ENCODE data around the gene CPED1.
"Not testable (repeated sequence)": the region's sequence is repeated elsewhere in the genome, so short reads cannot be mapped to it uniquely, and the experiment has no call there.

CPED1 gene

GRCh38 chr7:121034929-121035328, 46.4 kb downstream of the CPED1 start:
- Histone ChIP-seq H3K27me3 (ENCODE audit: control insufficient read depth in 1 of 2, insufficient read depth in 1 of 2, low read length in 2 of 2) (no peaks in the 10 kb centered on the region), H2AFZ (ENCODE audit: low read depth, low read length) (no peak overlapping the region), H3K79me1 (replicated peaks; ENCODE audit: low read length, poor library complexity, severe bottlenecking) (no peaks in the 10 kb centered on the region), H2BK120ac (ENCODE audit: low read depth, low read length) (no peak overlapping the region), H4K91ac (ENCODE audit: low read length) (no peak overlapping the region), H3K9me3 (ENCODE audit: control insufficient read depth, low read length) (no peaks in the 10 kb centered on the region), H2BK12ac (ENCODE audit: low read length in 2 of 2) (no peak overlapping the region), H2BK5ac (ENCODE audit: low read depth, low read length, poor library complexity, severe bottlenecking) (no peak overlapping the region), H3K9ac (ENCODE audit: low read length) (no peak overlapping the region), H3K36me3 (ENCODE audit: control insufficient read depth in 1 of 2, insufficient read depth in 2 of 2, low read depth in 1 of 2, low read length in 2 of 2) (no peaks in the 10 kb centered on the region), H3K27ac (ENCODE audit: low read length, poor library complexity, severe bottlenecking) (no peak overlapping the region), H2BK15ac (ENCODE audit: low read depth, poor library complexity, severe bottlenecking) (no peak overlapping the region), H3K4me3 (ENCODE audit: insufficient read depth in 1 of 2, low read depth in 1 of 2, low read length in 2 of 2) (no peak overlapping the region), H4K8ac (ENCODE audit: low read length) (no peak overlapping the region), H3K4me2 (ENCODE audit: low read length, poor library complexity, severe bottlenecking) (no peak overlapping the region), H2AK5ac (ENCODE audit: low read length, severe bottlenecking) (no peak overlapping the region), H3K14ac (ENCODE audit: low read length in 2 of 2) (no peak overlapping the region), H3K18ac (ENCODE audit: low read depth in 1 of 2, low read length in 2 of 2) (no peak overlapping the region), H3K23ac (ENCODE audit: low read length in 2 of 2) (no peak overlapping the region), H3K4ac (ENCODE audit: low read depth in 1 of 2, low read length in 2 of 2) (no peak overlapping the region), H3K4me1 (ENCODE audit: control insufficient read depth, insufficient read depth, low read depth, low read length) (no peaks in the 10 kb centered on the region)
- DNase-seq: no peak

- not testable (repeated sequence) for H3K23ac ChIP-seq (ENCODE audit: low read length in 2 of 2); H2AK5ac ChIP-seq (ENCODE audit: low read length, severe bottlenecking); DNase-seq; H3K4me2 ChIP-seq (ENCODE audit: low read length, poor library complexity, severe bottlenecking); H3K9me3 ChIP-seq (ENCODE audit: control insufficient read depth, low read length); H2BK120ac ChIP-seq (ENCODE audit: low read depth, low read length); H3K4ac ChIP-seq (ENCODE audit: low read depth in 1 of 2, low read length in 2 of 2); H2BK5ac ChIP-seq (ENCODE audit: low read depth, low read length, poor library complexity, severe bottlenecking); H3K14ac ChIP-seq (ENCODE audit: low read length in 2 of 2); H3K27ac ChIP-seq (ENCODE audit: low read length, poor library complexity, severe bottlenecking); H3K79me1 ChIP-seq (replicated peaks; ENCODE audit: low read length, poor library complexity, severe bottlenecking); H3K27me3 ChIP-seq (ENCODE audit: control insufficient read depth in 1 of 2, insufficient read depth in 1 of 2, low read length in 2 of 2); H3K9ac ChIP-seq (ENCODE audit: low read length); H4K8ac ChIP-seq (ENCODE audit: low read length); H3K18ac ChIP-seq (ENCODE audit: low read depth in 1 of 2, low read length in 2 of 2); H4K91ac ChIP-seq (ENCODE audit: low read length); H2BK12ac ChIP-seq (ENCODE audit: low read length in 2 of 2); H3K36me3 ChIP-seq (ENCODE audit: control insufficient read depth in 1 of 2, insufficient read depth in 2 of 2, low read depth in 1 of 2, low read length in 2 of 2); H3K4me1 ChIP-seq (ENCODE audit: control insufficient read depth, insufficient read depth, low read depth, low read length); H3K4me3 ChIP-seq (ENCODE audit: insufficient read depth in 1 of 2, low read depth in 1 of 2, low read length in 2 of 2); H2AFZ ChIP-seq (ENCODE audit: low read depth, low read length); H2BK15ac ChIP-seq (ENCODE audit: low read depth, poor library complexity, severe bottlenecking)
These were observed 48.3 kb downstream of the CPED1 start for GRCh38 chr7:121036776-121037175.

GRCh38 chr7:121037329-121037728, 48.8 kb downstream of the CPED1 start:
- not testable (repeated sequence) for H3K9me3 ChIP-seq (ENCODE audit: control insufficient read depth, low read length); H2AK5ac ChIP-seq (ENCODE audit: low read length, severe bottlenecking); H3K9ac ChIP-seq (ENCODE audit: low read length); H3K4me3 ChIP-seq (ENCODE audit: insufficient read depth in 1 of 2, low read depth in 1 of 2, low read length in 2 of 2); H2BK5ac ChIP-seq (ENCODE audit: low read depth, low read length, poor library complexity, severe bottlenecking); H2BK120ac ChIP-seq (ENCODE audit: low read depth, low read length); H2BK15ac ChIP-seq (ENCODE audit: low read depth, poor library complexity, severe bottlenecking); DNase-seq; H3K4ac ChIP-seq (ENCODE audit: low read depth in 1 of 2, low read length in 2 of 2); H3K79me1 ChIP-seq (replicated peaks; ENCODE audit: low read length, poor library complexity, severe bottlenecking); H2AFZ ChIP-seq (ENCODE audit: low read depth, low read length); H2BK12ac ChIP-seq (ENCODE audit: low read length in 2 of 2); H3K4me2 ChIP-seq (ENCODE audit: low read length, poor library complexity, severe bottlenecking); H3K36me3 ChIP-seq (ENCODE audit: control insufficient read depth in 1 of 2, insufficient read depth in 2 of 2, low read depth in 1 of 2, low read length in 2 of 2); H3K27me3 ChIP-seq (ENCODE audit: control insufficient read depth in 1 of 2, insufficient read depth in 1 of 2, low read length in 2 of 2); H4K8ac ChIP-seq (ENCODE audit: low read length); H3K27ac ChIP-seq (ENCODE audit: low read length, poor library complexity, severe bottlenecking); H3K14ac ChIP-seq (ENCODE audit: low read length in 2 of 2); H3K18ac ChIP-seq (ENCODE audit: low read depth in 1 of 2, low read length in 2 of 2); H3K23ac ChIP-seq (ENCODE audit: low read length in 2 of 2); H3K4me1 ChIP-seq (ENCODE audit: control insufficient read depth, insufficient read depth, low read depth, low read length); H4K91ac ChIP-seq (ENCODE audit: low read length)
- 99% methylated on average over 2 of the region's 2 CpGs for WGBS

GRCh38 chr7:121037957-121038716, 49.6 kb downstream of the CPED1 start:
- Histone ChIP-seq H2BK120ac (ENCODE audit: low read depth, low read length) (no peak overlapping the region), H3K9ac (ENCODE audit: low read length) (no peak overlapping the region), H3K18ac (ENCODE audit: low read depth in 1 of 2, low read length in 2 of 2) (no peak overlapping the region), H3K23ac (ENCODE audit: low read length in 2 of 2) (no peak overlapping the region), H2AFZ (ENCODE audit: low read depth, low read length) (no peak overlapping the region), H4K91ac (ENCODE audit: low read length) (no peak overlapping the region), H3K4me2 (ENCODE audit: low read length, poor library complexity, severe bottlenecking) (no peak overlapping the region), H3K79me1 (replicated peaks; ENCODE audit: low read length, poor library complexity, severe bottlenecking) (no peaks in the 10 kb centered on the region), H3K27me3 (ENCODE audit: control insufficient read depth in 1 of 2, insufficient read depth in 1 of 2, low read length in 2 of 2) (no peaks in the 10 kb centered on the region), H2AK5ac (ENCODE audit: low read length, severe bottlenecking) (no peak overlapping the region), H3K4me1 (ENCODE audit: control insufficient read depth, insufficient read depth, low read depth, low read length) (no peaks in the 10 kb centered on the region), H3K4me3 (ENCODE audit: insufficient read depth in 1 of 2, low read depth in 1 of 2, low read length in 2 of 2) (no peak overlapping the region), H3K14ac (ENCODE audit: low read length in 2 of 2) (no peak overlapping the region), H2BK12ac (ENCODE audit: low read length in 2 of 2) (no peak overlapping the region), H4K8ac (ENCODE audit: low read length) (no peak overlapping the region), H3K27ac (ENCODE audit: low read length, poor library complexity, severe bottlenecking) (no peak overlapping the region), H3K36me3 (ENCODE audit: control insufficient read depth in 1 of 2, insufficient read depth in 2 of 2, low read depth in 1 of 2, low read length in 2 of 2) (no peaks in the 10 kb centered on the region), H3K9me3 (ENCODE audit: control insufficient read depth, low read length) (no peaks in the 10 kb centered on the region), H3K4ac (ENCODE audit: low read depth in 1 of 2, low read length in 2 of 2) (no peak overlapping the region), H2BK15ac (ENCODE audit: low read depth, poor library complexity, severe bottlenecking) (no peak overlapping the region), H2BK5ac (ENCODE audit: low read depth, low read length, poor library complexity, severe bottlenecking) (no peak overlapping the region)
- DNase-seq: no peak
- WGBS: 76% methylated on average over 3 of the region's 4 CpGs

All from mesenchymal stem cell (in vitro differentiated cells and primary cell).